ENCODE data around the gene KLHL21. TPM values are rescaled to one million over a fixed set of nuclear protein-coding genes. Genes with fewer than 3 reads are reported as not detected.
A peak's percentile ranks its signal among the peaks of the same experiment; 100 is the strongest.

Gene KLHL21
- total RNA-seq, 4 donors from 2014 or later, result 105 to 125 (median 118) TPM

- no peaks in the 10 kb centered on the region for H3K27me3 ChIP-seq
- TF ChIP-seq CTCF (IDR thresholded peaks at IDR 0.05) (no peak), POLR2AphosphoS5 (IDR thresholded peaks at IDR 0.05) (no peak), EP300 (IDR thresholded peaks at IDR 0.05) (no peak), POLR2A (IDR thresholded peaks at IDR 0.05) (no peak)
- no peak overlapping the region for H3K27ac ChIP-seq
- H3K4me3 ChIP-seq, result no peak overlapping the region
- 78% methylated on average over 10 of the region's 10 CpGs for whole genome bisulfite sequencing
- H3K9me3 ChIP-seq, result no peaks in the 10 kb centered on the region
- DNase-seq (ENCODE audit: low spot score in 2 of 2), result no peak
- H3K4me1 ChIP-seq, result peaks cover 22% of the 10 kb centered on the region
- H3K36me3 ChIP-seq, result peaks cover 46% of the 10 kb centered on the region
Observed at GRCh38 chr1:6622396-6623152, 19.9 kb upstream of the KLHL21 start.

DNA sequence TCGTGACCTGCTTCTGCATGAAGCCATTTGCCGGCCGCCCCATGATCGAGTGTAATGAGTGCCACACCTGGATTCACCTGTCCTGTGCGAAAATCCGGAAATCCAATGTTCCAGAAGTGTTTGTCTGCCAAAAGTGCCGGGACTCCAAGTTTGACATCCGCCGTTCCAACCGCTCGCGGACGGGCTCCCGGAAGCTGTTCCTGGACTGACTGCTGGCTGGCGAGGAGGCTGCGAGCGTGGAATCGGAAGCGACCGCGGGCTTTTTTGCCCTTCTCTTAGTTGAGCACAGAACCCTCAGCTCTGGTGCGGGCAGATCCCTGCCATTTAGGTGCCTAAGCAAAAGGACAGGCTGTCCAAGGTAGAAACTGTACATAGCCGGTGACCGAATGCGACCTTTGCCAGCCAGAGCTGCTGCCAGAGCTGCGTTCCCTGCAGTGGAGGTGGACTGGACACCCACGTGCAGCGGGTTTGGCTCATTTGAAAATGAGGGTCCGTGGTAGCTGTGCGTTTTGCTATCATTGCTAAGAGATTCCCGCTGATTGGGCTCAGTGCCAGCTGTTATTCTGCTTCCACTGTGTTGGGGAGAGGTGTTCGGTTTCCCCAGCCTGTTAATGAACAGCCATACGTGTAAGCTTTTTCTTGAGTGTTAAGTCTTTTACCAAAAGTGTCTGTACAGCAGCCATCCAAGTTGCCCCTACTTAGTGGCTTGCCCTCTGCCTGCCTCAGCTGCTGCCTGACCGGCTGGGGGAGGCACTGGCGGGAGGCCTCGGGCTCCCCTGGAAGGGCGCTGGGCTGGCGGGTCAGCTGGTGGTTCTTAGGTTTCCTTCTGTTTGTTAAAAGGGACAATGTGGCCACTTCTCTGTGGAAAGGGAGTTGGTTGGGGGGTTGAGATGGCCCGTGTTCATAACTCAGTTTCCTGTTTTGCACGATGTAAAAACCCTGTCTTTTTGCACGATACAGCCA, 19.0 kb upstream of the KLHL21 start:
- DNase-seq (ENCODE audit: low spot score in 2 of 2), result no peak
- Histone ChIP-seq H3K27me3 (no peaks in the 10 kb centered on the region), H3K9me3 (no peaks in the 10 kb centered on the region), H3K4me3 (no peak overlapping the region), H3K27ac (no peak overlapping the region), H3K4me1 (peaks cover 20% of the 10 kb centered on the region), H3K36me3 (peaks cover 43% of the 10 kb centered on the region)
- TF ChIP-seq POLR2A (IDR thresholded peaks at IDR 0.05), result no peak
- 88% methylated on average over 35 of the region's 41 CpGs for WGBS

GRCh38 chr1:6619045-6619444, 16.4 kb upstream of the KLHL21 start:
- no peak overlapping the region for H3K27ac ChIP-seq
- no peak overlapping the region for H3K4me3 ChIP-seq
- H3K27me3 ChIP-seq, result no peaks in the 10 kb centered on the region
- TF ChIP-seq CTCF (IDR thresholded peaks at IDR 0.05) (no peak), EP300 (IDR thresholded peaks at IDR 0.05) (no peak), POLR2AphosphoS5 (IDR thresholded peaks at IDR 0.05) (no peak), POLR2A (IDR thresholded peaks at IDR 0.05) (no peak)
- WGBS, result 94% methylated on average over 4 of the region's 4 CpGs
- peaks cover 43% of the 10 kb centered on the region for H3K36me3 ChIP-seq
- DNase-seq (ENCODE audit: low spot score in 2 of 2), result no peak
- peaks cover 13% of the 10 kb centered on the region for H3K4me1 ChIP-seq
- H3K9me3 ChIP-seq, result no peaks in the 10 kb centered on the region

GRCh38 chr1:6614929-6615785, 12.5 kb upstream of the KLHL21 start:
- Histone ChIP-seq H3K27ac (peak overlapping the region; percentile 99), H3K4me1 (peaks cover 33% of the 10 kb centered on the region), H3K36me3 (peaks cover 20% of the 10 kb centered on the region), H3K27me3 (no peaks in the 10 kb centered on the region), H3K4me3 (peak overlapping the region; percentile 90), H3K9me3 (no peaks in the 10 kb centered on the region)
- DNase-seq (ENCODE audit: low spot score in 2 of 2), result no peak
- TF ChIP-seq POLR2A (IDR thresholded peaks at IDR 0.05) (no peak), CTCF (IDR thresholded peaks at IDR 0.05) (no peak), POLR2AphosphoS5 (IDR thresholded peaks at IDR 0.05) (no peak), EP300 (IDR thresholded peaks at IDR 0.05) (no peak)
- WGBS, result 4% methylated on average over 24 of the region's 82 CpGs
